Measurements from ENCODE around the gene TGM3. TPM values are rescaled to one million over a fixed set of nuclear protein-coding genes. Genes with fewer than 3 reads are reported as not detected.

TGM3 gene
- polyA plus RNA-seq, 1 donor (not counting 4 experiments of a cell fraction or from before 2014, with no cell fraction given), result 0.08 TPM

DNA sequence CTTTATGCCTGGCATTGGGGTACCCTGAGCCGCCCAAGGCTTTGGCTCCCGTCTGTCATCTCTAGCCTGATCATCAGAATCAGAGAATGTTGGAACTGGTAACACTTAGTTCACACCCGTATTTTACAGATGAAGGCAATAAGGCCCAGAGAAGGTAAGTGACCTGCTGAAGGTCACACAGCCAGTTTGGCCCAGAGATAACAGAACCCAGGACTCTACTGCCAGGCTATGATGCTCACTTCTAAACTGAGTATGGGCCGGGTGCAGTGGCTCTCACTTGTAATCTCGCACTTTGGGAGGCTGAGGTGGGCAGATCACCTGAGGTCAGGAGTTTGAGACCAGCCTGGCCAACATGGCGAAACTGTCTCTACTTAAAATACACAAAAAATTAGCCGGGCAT lies 83.1 kb downstream of the TGM3 start:
- Histone ChIP-seq H4K20me1 (ENCODE audit: control insufficient read depth, extremely low read depth, insufficient read depth, low read length) (no peaks in the 10 kb centered on the region), H3K4me2 (ENCODE audit: control insufficient read depth, extremely low read depth, insufficient read depth, low read depth, low read length) (no peak overlapping the region), H3K4me3 (ENCODE audit: control insufficient read depth in 2 of 3, extremely low read depth in 1 of 3, insufficient read depth in 2 of 3, low read depth in 1 of 3, low read length in 3 of 3) (no peak overlapping the region), H3K79me2 (ENCODE audit: control insufficient read depth, insufficient read depth, low read length) (no peaks in the 10 kb centered on the region), H3K27ac (ENCODE audit: control insufficient read depth, insufficient read depth, low read length) (no peak overlapping the region), H3K9me3 (ENCODE audit: control insufficient read depth, low read depth, low read length) (no peaks in the 10 kb centered on the region), H3K4me1 (ENCODE audit: control insufficient read depth, extremely low read depth, insufficient read depth, low read length) (peaks cover 13% of the 10 kb centered on the region), H3K36me3 (ENCODE audit: control insufficient read depth in 2 of 2, extremely low read depth in 1 of 2, insufficient read depth in 2 of 2, low read length in 2 of 2) (no peaks in the 10 kb centered on the region), H3K9me1 (ENCODE audit: control insufficient read depth, extremely low read depth, insufficient read depth, low read length) (no peaks in the 10 kb centered on the region), H2AFZ (ENCODE audit: control insufficient read depth, low read length) (no peak overlapping the region), H3K27me3 (ENCODE audit: control insufficient read depth, extremely low read depth, insufficient read depth, low read length) (no peaks in the 10 kb centered on the region), H3K9ac (ENCODE audit: control insufficient read depth, extremely low read depth, insufficient read depth, low read length) (no peak overlapping the region)
- dilution Hi-C loops (cut with MboI; ENCODE audit: extremely low pct_ligation_motif_present, low sequenced_read_pairs), result no loop called here
- FAIRE-seq (no peak), DNase-seq (ENCODE audit: low read depth, low spot score) (no peak)
- no peak for TF ChIP-seq EZH2 (IDR thresholded peaks at IDR 0.05; ENCODE audit: low read length)
- TF ChIP-seq, protein P1, sequence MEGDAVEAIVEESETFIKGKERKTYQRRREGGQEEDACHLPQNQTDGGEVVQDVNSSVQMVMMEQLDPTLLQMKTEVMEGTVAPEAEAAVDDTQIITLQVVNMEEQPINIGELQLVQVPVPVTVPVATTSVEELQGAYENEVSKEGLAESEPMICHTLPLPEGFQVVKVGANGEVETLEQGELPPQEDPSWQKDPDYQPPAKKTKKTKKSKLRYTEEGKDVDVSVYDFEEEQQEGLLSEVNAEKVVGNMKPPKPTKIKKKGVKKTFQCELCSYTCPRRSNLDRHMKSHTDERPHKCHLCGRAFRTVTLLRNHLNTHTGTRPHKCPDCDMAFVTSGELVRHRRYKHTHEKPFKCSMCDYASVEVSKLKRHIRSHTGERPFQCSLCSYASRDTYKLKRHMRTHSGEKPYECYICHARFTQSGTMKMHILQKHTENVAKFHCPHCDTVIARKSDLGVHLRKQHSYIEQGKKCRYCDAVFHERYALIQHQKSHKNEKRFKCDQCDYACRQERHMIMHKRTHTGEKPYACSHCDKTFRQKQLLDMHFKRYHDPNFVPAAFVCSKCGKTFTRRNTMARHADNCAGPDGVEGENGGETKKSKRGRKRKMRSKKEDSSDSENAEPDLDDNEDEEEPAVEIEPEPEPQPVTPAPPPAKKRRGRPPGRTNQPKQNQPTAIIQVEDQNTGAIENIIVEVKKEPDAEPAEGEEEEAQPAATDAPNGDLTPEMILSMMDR (optimal IDR thresholded peaks at IDR 0.05 in 1 of 3, IDR thresholded peaks at IDR 0.05 in 1 of 3, conservative IDR thresholded peaks at IDR 0.05 in 1 of 3; ENCODE audit: extremely low read depth in 1 of 3, insufficient read depth in 2 of 3, low read length in 3 of 3), result no peak

DNA sequence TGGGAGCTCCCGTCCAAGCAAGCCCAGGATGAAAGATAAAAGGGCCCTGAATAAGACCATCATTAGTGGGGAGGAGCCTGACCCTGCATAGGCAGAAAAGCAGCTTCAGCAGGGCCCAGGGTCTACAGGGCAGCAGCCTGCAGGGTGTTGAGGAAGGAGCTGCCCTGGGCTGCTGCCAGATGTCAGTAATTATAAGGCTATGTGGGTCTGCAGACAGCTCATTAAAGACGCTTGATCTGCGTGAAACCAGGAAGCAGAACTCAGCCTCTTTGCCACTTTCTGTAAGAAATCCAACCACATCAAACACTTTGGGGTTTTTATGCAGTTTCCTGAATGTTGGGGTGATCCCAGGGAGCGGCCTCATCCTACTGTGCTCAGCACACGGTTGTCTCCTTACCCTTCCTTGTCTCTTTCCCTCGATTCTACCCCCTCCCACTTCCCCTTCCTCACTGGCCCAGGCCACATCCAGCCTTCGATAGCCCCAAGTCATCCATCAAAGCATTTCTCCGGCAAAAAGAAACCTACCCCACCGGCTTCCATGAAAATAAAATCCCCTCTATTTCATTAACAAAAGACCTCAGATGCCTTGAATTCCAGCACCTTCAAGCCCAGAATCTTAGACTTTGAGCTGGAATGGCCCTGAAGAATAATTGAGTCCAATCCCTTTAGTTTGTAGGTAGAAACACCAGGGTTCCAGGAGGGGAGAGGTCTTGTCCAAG lies 83.9 kb downstream of the TGM3 start:
- FAIRE-seq, result no peak
- dilution Hi-C loops (cut with MboI; ENCODE audit: extremely low pct_ligation_motif_present, low sequenced_read_pairs), result no loop called here

More for the DNA sequence above, 83.9 kb downstream of the TGM3 start:
- H3K27ac ChIP-seq (ENCODE audit: control insufficient read depth, insufficient read depth, low read length), result no peak overlapping the region
- no peak overlapping the region for H3K4me2 ChIP-seq (ENCODE audit: control insufficient read depth, extremely low read depth, insufficient read depth, low read depth, low read length)
- no peak overlapping the region for H2AFZ ChIP-seq (ENCODE audit: control insufficient read depth, low read length)
- H3K36me3 ChIP-seq (ENCODE audit: control insufficient read depth in 2 of 2, extremely low read depth in 1 of 2, insufficient read depth in 2 of 2, low read length in 2 of 2), result no peaks in the 10 kb centered on the region
- no peaks in the 10 kb centered on the region for H3K9me3 ChIP-seq (ENCODE audit: control insufficient read depth, low read depth, low read length)
- no peak for DNase-seq (ENCODE audit: low read depth, low spot score)
- H3K4me3 ChIP-seq (ENCODE audit: control insufficient read depth in 2 of 3, extremely low read depth in 1 of 3, insufficient read depth in 2 of 3, low read depth in 1 of 3, low read length in 3 of 3), result no peak overlapping the region
- no peaks in the 10 kb centered on the region for H4K20me1 ChIP-seq (ENCODE audit: control insufficient read depth, extremely low read depth, insufficient read depth, low read length)
- H3K4me1 ChIP-seq (ENCODE audit: control insufficient read depth, extremely low read depth, insufficient read depth, low read length), result peaks cover 13% of the 10 kb centered on the region
- no peak overlapping the region for H3K9ac ChIP-seq (ENCODE audit: control insufficient read depth, extremely low read depth, insufficient read depth, low read length)
- no peaks in the 10 kb centered on the region for H3K9me1 ChIP-seq (ENCODE audit: control insufficient read depth, extremely low read depth, insufficient read depth, low read length)
- TF ChIP-seq, protein P1 (optimal IDR thresholded peaks at IDR 0.05 in 1 of 3, IDR thresholded peaks at IDR 0.05 in 1 of 3, conservative IDR thresholded peaks at IDR 0.05 in 1 of 3; ENCODE audit: extremely low read depth in 1 of 3, insufficient read depth in 2 of 3, low read length in 3 of 3), result no peak
- TF ChIP-seq EZH2 (IDR thresholded peaks at IDR 0.05; ENCODE audit: low read length), result no peak
- H3K79me2 ChIP-seq (ENCODE audit: control insufficient read depth, insufficient read depth, low read length), result no peaks in the 10 kb centered on the region
- H3K27me3 ChIP-seq (ENCODE audit: control insufficient read depth, extremely low read depth, insufficient read depth, low read length), result no peaks in the 10 kb centered on the region
